Epithelial cell of esophagus (primary cell): ENCODE data around the gene NCCRP1.
A peak's percentile ranks its signal among the peaks of the same experiment; 100 is the strongest.
"Not testable (repeated sequence)": the region's sequence is repeated elsewhere in the genome, so short reads cannot be mapped to it uniquely, and the experiment has no call there.

Experiments
- DNase-seq: peaks from one replicate; pipeline ENCODE4 v3.0.0; 2010; ENCODE audit warnings: low read depth
- H3K4me3 ChIP-seq: 2 replicates; pipeline ENCODE4 v1.5.1; 2011; ENCODE audit warnings: mild to moderate bottlenecking, low read length, control low read depth
- CTCF ChIP-seq: IDR thresholded peaks from 2 replicates; pipeline ENCODE4 v1.5.1; 2011; ENCODE audit warnings: low read depth, mild to moderate bottlenecking, low read length, control low read depth, inconsistent platforms; ENCODE audit not compliant: insufficient read depth; ENCODE audit errors: missing control alignments

The NCCRP1 gene

GRCh38 chr19:39237200-39238184 lies 40.7 kb downstream of the NCCRP1 start:
- DNase-seq: peak; percentile 14
- no peak for TF ChIP-seq CTCF
- no peak overlapping the region for H3K4me3 ChIP-seq

GRCh38 chr19:39238209-39238608 lies 41.4 kb downstream of the NCCRP1 start:
- H3K4me3 ChIP-seq: no peak overlapping the region
- no peak for DNase-seq

GRCh38 chr19:39238944-39239343 lies 42.2 kb downstream of the NCCRP1 start:
- H3K4me3 ChIP-seq: no peak overlapping the region
- no peak for TF ChIP-seq CTCF

More at GRCh38 chr19:39238209-39238608, 41.4 kb downstream of the NCCRP1 start:
- no peak for TF ChIP-seq CTCF

GRCh38 chr19:39240421-39240820 lies 43.7 kb downstream of the NCCRP1 start:
- no peak overlapping the region for H3K4me3 ChIP-seq
- DNase-seq: no peak

More at GRCh38 chr19:39238944-39239343, 42.2 kb downstream of the NCCRP1 start:
- no peak for DNase-seq

GRCh38 chr19:39243741-39244140 lies 47.0 kb downstream of the NCCRP1 start:
- H3K4me3 ChIP-seq, DNase-seq: not testable (repeated sequence)

More at GRCh38 chr19:39240421-39240820, 43.7 kb downstream of the NCCRP1 start:
- TF ChIP-seq CTCF: no peak

GRCh38 chr19:39244410-39245100 lies 47.8 kb downstream of the NCCRP1 start, which contains the start of gene IFNL3:
Gene IFNL3, minus strand, starts transcription at chr19:39245006. Its CDS starts 39 bp downstream, at chr19:39244967.
- not testable (repeated sequence) for H3K4me3 ChIP-seq, DNase-seq

- not testable (repeated sequence) for H3K4me3 ChIP-seq, DNase-seq
Observed at GRCh38 chr19:39245166-39245565, 48.4 kb downstream of the NCCRP1 start.

GRCh38 chr19:39246951-39247669 lies 50.3 kb downstream of the NCCRP1 start:
- TF ChIP-seq CTCF: no peak
- peak; percentile 20 for DNase-seq
- no peak overlapping the region for H3K4me3 ChIP-seq
